Uterus (tissue), 4 donors: ENCODE data around the gene FIBCD1. TPM values are rescaled to one million over a fixed set of nuclear protein-coding genes. Genes with fewer than 3 reads are reported as not detected.
A peak's percentile ranks its signal among the peaks of the same experiment; 100 is the strongest.

Experiments
- DNase-seq, 2 donors: peaks; one replicate each; pipeline ENCODE4 v3.0.0-alpha.2; 2019 to 2020
- H3K27ac ChIP-seq, 2 donors: fragments of 200-600 bp; sonication (generic); 1 replicate in 1 of 2; 2 replicates in 1 of 2; pipeline ENCODE4 v1.5.1; 2016 to 2018
- H3K27me3 ChIP-seq, 2 donors: fragments of 200-600 bp; sonication (generic); one replicate each; pipeline ENCODE4 v1.5.1; 2018 to 2019; ENCODE audit warnings: control low read depth in 1 of 2
- H3K36me3 ChIP-seq, 2 donors: fragments of 200-600 bp; sonication (generic); one replicate each; pipeline ENCODE4 v1.5.1; 2019; ENCODE audit warnings: control low read depth in 1 of 2
- H3K4me1 ChIP-seq, 2 donors: fragments of 200-600 bp; sonication (generic); one replicate each; pipeline ENCODE4 v1.5.1; 2018 to 2019; ENCODE audit warnings: control low read depth in 1 of 2
- H3K4me3 ChIP-seq, 2 donors: fragments of 200-600 bp; sonication (generic); 1 replicate in 1 of 2; 2 replicates in 1 of 2; pipeline ENCODE4 v1.5.1; 2018 to 2019; ENCODE audit warnings: mild to moderate bottlenecking in 1 of 2
- H3K9me3 ChIP-seq, 2 donors: fragments of 200-600 bp; sonication (generic); one replicate each; pipeline ENCODE4 v1.5.1; 2019; ENCODE audit warnings: control low read depth in 1 of 2
- POLR2A ChIP-seq, 2 donors: fragments of 450-650 bp; IDR thresholded peaks; one replicate each; pipeline ENCODE4 v1.6.1; 2016; ENCODE audit warnings: antibody characterized with exemption in 2 of 2, mild to moderate bottlenecking in 1 of 2, moderate library complexity in 1 of 2
- intact Hi-C: fragments of 100-400 bp; cut with DNase I; formaldehyde crosslinking; loops from one replicate; pipeline ENCODE4 v1.15.1; 2023; ENCODE audit warnings: low total_unique reads
- total RNA-seq, 4 donors: library from RNA; depleted of rRNA in 3 of 4; stranded (reverse); fragments of >200 nt in 3 of 4; gene quantifications; one replicate each; pipeline versions ENCODE4 v1.1.0 to v1.2.4, GENCODE V29; 2014 to 2023
- TF ChIP-seq, protein P1 (sequence below), 4 experiments: fragments of 200-600 bp in 2 of 4; fragments of 450-650 bp in 2 of 4; sonication (generic) in 2 of 4; IDR thresholded peaks; one replicate each; pipeline ENCODE4 v1.5.1; 2016 to 2019; ENCODE audit warnings: antibody characterized with exemption in 4 of 4, mild to moderate bottlenecking in 2 of 4, moderate library complexity in 1 of 4
- donor health status: DM: yes; HTN: yes; CAD: no.

FIBCD1 gene, protein sequence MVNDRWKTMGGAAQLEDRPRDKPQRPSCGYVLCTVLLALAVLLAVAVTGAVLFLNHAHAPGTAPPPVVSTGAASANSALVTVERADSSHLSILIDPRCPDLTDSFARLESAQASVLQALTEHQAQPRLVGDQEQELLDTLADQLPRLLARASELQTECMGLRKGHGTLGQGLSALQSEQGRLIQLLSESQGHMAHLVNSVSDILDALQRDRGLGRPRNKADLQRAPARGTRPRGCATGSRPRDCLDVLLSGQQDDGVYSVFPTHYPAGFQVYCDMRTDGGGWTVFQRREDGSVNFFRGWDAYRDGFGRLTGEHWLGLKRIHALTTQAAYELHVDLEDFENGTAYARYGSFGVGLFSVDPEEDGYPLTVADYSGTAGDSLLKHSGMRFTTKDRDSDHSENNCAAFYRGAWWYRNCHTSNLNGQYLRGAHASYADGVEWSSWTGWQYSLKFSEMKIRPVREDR
- total RNA-seq: under 1 TPM in 1 of 4 donors, not detected in 3; 0.29 TPM

DNA sequence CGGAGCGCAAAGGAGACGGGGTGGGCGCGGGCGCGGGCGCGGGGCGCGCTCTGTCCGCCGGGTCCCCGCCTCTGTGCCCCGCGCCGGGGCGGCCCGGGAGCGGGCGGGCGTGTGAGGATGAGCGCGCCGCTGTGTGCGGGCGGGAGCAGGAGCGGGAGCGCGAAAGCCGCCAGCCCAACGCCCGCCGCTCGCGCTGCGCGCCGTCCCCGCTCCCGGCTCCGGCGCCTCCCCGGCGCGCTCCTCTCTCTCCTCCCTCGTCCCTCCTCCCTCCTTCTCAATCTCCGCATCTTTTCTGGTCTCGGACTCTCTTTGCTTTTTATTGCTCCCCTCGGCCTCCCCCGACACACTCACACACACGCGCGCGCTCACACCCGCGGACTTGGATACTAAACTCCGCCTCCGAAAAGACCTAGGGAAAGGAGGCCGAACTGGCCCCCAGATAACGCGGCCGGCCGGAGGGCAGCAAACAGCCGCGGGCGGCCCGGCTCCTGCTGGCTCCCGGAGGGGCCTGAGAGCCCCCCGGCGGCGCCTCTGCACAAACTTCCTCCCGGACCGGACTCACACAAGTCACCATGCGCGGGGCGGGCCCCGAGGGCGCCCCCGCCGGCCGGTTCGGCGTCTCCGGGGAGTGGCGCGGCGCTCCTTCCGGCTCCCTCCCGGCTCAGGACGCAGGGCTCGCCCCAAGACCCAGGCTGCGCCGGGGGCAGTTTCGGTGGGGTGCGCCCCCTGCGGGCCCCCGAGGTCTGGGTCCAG, at the start of gene FIBCD1:
Gene FIBCD1 (minus strand): TSS at position 596 of the 753 bp plus-strand sequence. CDS start 640 bp downstream, outside the sequence.
- DNase-seq: no peak
- intact Hi-C loops: loop anchor here (5.0 kb wide), 1 partner anchor 237 kb away; no protein-coding TSS in a partner anchor
- H3K27me3 ChIP-seq: peaks cover 17 to 29% of the 10 kb centered on the region in 2 donors
- H3K27ac ChIP-seq: no peak within 1 kb of the TSS
- no peaks in the 10 kb centered on the region for H3K36me3 ChIP-seq
- peaks cover 0 to 27% of the 10 kb centered on the region in 2 donors for H3K4me1 ChIP-seq
- H3K4me3 ChIP-seq: peak within 1 kb of the TSS in 1 of 2 donors; percentile 20
- TF ChIP-seq POLR2A (IDR thresholded peaks at IDR 0.05): no peak
- TF ChIP-seq, protein P1, sequence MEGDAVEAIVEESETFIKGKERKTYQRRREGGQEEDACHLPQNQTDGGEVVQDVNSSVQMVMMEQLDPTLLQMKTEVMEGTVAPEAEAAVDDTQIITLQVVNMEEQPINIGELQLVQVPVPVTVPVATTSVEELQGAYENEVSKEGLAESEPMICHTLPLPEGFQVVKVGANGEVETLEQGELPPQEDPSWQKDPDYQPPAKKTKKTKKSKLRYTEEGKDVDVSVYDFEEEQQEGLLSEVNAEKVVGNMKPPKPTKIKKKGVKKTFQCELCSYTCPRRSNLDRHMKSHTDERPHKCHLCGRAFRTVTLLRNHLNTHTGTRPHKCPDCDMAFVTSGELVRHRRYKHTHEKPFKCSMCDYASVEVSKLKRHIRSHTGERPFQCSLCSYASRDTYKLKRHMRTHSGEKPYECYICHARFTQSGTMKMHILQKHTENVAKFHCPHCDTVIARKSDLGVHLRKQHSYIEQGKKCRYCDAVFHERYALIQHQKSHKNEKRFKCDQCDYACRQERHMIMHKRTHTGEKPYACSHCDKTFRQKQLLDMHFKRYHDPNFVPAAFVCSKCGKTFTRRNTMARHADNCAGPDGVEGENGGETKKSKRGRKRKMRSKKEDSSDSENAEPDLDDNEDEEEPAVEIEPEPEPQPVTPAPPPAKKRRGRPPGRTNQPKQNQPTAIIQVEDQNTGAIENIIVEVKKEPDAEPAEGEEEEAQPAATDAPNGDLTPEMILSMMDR (IDR thresholded peaks at IDR 0.05): no peak
- no peaks in the 10 kb centered on the region for H3K9me3 ChIP-seq

DNA sequence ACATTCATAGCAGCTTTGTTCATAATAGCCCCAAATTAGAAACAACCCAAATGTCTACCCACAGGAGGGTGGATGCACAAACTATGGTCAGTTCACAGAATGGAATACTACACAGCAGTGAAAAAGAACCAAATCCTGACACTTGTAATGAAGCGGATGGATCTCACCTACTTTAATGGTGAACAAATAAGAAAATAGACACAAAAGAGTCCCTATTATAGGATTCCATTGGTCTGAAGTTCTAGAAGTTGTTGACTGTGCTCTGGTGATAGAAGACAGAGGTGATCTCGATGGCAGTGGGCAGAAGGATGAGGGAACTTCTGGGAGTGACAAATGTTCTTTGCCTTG, 49.3 kb upstream of the FIBCD1 start:
- Histone ChIP-seq H3K36me3 (no peaks in the 10 kb centered on the region), H3K9me3 (no peaks in the 10 kb centered on the region), H3K27me3 (peaks cover 0 to 4% of the 10 kb centered on the region in 2 donors), H3K27ac (no peak overlapping the region), H3K4me1 (no peaks in the 10 kb centered on the region), H3K4me3 (no peak overlapping the region)
- intact Hi-C loops: no loop called here
- no peak for DNase-seq
- TF ChIP-seq, protein P1 (IDR thresholded peaks at IDR 0.05): no peak
- TF ChIP-seq POLR2A (IDR thresholded peaks at IDR 0.05): no peak

DNA sequence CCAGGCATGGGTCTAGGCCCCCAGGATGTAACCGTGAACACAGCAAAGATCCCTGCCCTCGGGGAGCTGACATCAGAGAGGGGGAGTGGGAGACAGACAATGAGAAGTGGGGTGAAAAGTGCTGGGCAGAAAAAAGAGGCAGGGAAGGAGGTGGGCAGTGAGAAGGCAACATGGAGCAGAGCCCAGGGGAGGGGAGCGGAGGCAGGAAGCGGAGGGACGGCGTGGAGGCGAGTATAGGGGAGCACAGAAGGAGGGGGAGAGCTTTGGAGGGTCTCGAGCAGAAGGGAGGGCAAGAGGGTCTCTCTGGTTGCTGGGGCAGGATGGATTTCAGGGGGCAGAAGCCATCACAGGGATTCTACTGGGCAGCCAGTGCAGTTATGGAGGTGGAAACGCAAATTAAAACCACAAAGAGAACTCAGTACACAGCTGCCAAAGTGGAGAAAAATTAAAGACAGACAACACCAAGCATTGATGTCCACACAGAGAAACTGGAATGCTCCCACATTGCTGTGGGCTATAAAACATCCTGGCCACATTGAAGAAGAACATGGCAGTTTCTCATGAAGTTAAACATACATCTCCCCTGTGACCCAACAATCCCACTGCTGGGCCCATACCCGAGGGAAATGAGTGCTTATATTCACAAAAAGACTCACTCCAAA, 48.8 kb upstream of the FIBCD1 start:
- H3K4me3 ChIP-seq: no peak overlapping the region
- TF ChIP-seq POLR2A (IDR thresholded peaks at IDR 0.05): no peak
- TF ChIP-seq, protein P1 (IDR thresholded peaks at IDR 0.05): no peak
- intact Hi-C loops: no loop called here

DNA sequence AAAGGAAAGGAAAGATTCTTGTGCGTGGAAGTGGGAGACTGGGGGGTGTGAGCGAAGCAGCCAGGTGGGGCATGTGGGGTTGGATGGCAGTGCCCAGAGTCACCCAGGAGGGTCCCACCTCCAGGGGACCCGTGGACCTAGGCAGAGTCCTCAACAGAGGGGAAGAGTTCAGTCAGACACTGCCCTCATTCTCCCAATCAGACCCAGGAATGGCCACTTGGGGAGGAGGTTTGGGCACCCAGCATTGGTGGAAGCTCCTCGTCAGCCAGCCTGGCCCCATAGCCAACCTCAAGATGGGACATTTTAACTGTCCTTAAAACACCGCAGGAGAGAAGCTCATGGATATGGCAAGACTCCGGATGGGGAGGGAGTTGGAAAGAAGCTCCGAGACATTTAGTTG, 48.0 kb upstream of the FIBCD1 start:
- Histone ChIP-seq H3K36me3 (no peaks in the 10 kb centered on the region), H3K9me3 (no peaks in the 10 kb centered on the region), H3K27ac (no peak overlapping the region), H3K4me1 (no peaks in the 10 kb centered on the region), H3K4me3 (no peak overlapping the region), H3K27me3 (peaks cover 0 to 4% of the 10 kb centered on the region in 2 donors)
- TF ChIP-seq POLR2A (IDR thresholded peaks at IDR 0.05): no peak
- TF ChIP-seq, protein P1 (IDR thresholded peaks at IDR 0.05): no peak
- intact Hi-C loops: no loop called here
- no peak for DNase-seq

More for the DNA sequence above, 48.8 kb upstream of the FIBCD1 start:
- H3K9me3 ChIP-seq: no peaks in the 10 kb centered on the region
- no peaks in the 10 kb centered on the region for H3K4me1 ChIP-seq
- DNase-seq: no peak
- no peaks in the 10 kb centered on the region for H3K36me3 ChIP-seq
- no peak overlapping the region for H3K27ac ChIP-seq
- H3K27me3 ChIP-seq: peaks cover 0 to 4% of the 10 kb centered on the region in 2 donors
